Activated T-cell treated with anti-CD3 and anti-CD28 coated beads, Interleukin-2, amount 50 U/mL, for 72 hours (primary cell): ENCODE results near the gene ADAM10. TPM values are rescaled to one million over a fixed set of nuclear protein-coding genes. Genes with fewer than 3 reads are reported as not detected.
A peak's percentile ranks its signal among the peaks of the same experiment; 100 is the strongest.
"Not testable (repeated sequence)": the region's sequence is repeated elsewhere in the genome, so short reads cannot be mapped to it uniquely, and the experiment has no call there.

ENCODE experiments used
- ATAC-seq, 2 donors: fragments of 150-1000 bp; cut with Tn5 transposase; replicated peaks in 1 of 2; 2 replicates each; pipeline ENCODE4 v1.10.0; 2021; ENCODE audit warnings: moderate library complexity in 2 of 2, mild to moderate bottlenecking in 1 of 2
- DNase-seq, 2 donors: peaks; one replicate each; pipeline ENCODE4 v3.0.0; 2021 to 2022; ENCODE audit warnings: mixed read lengths in 1 of 2
- H3K27ac Mint-ChIP-seq: one replicate; pipeline ENCODE4 v1.8.0; 2022; ENCODE audit warnings: mild to moderate bottlenecking, moderate library complexity, mixed read lengths
- H3K27me3 Mint-ChIP-seq: one replicate; pipeline ENCODE4 v1.8.0; 2022; ENCODE audit warnings: low read depth, mixed read lengths
- H3K36me3 Mint-ChIP-seq, 2 donors: one replicate each; pipeline ENCODE4 v1.8.0; 2022; ENCODE audit warnings: mixed read lengths in 2 of 2, mild to moderate bottlenecking in 1 of 2; ENCODE audit not compliant: insufficient read depth in 2 of 2
- H3K4me1 Mint-ChIP-seq: one replicate; pipeline ENCODE4 v1.8.0; 2022; ENCODE audit warnings: low read depth, mixed read lengths
- H3K4me3 Mint-ChIP-seq, 2 donors: one replicate each; pipeline ENCODE4 v1.8.0; 2022; ENCODE audit warnings: mild to moderate bottlenecking in 2 of 2, mixed read lengths in 2 of 2, moderate library complexity in 2 of 2
- H3K9me3 Mint-ChIP-seq, 2 donors: one replicate each; pipeline ENCODE4 v1.8.0; 2022; ENCODE audit warnings: mixed read lengths in 2 of 2
- total RNA-seq, 2 donors: library from RNA; stranded (reverse); gene quantifications; one replicate each; pipeline ENCODE4 v1.2.3, GENCODE V29; 2022

ADAM10 gene
- total RNA-seq, 2 donors from 2014 or later: 96.5 to 108 TPM

GRCh38 chr15:58770519-58770856, 21.0 kb upstream of the ADAM10 start:
- Mint-ChIP-seq H3K27ac (peak overlapping the region; percentile 80), H3K9me3 (no peaks in the 10 kb centered on the region), H3K4me1 (peaks cover 8% of the 10 kb centered on the region), H3K36me3 (peaks cover 2 to 5% of the 10 kb centered on the region in 2 donors), H3K27me3 (no peaks in the 10 kb centered on the region), H3K4me3 (no peak overlapping the region)
- DNase-seq (peak in 1 of 2 donors; percentile 39), ATAC-seq (peak; percentile 19 to 35)

GRCh38 chr15:58768601-58769004, 19.1 kb upstream of the ADAM10 start:
- not testable (repeated sequence) for H3K4me1 Mint-ChIP-seq, H3K9me3 Mint-ChIP-seq, DNase-seq, H3K27me3 Mint-ChIP-seq, H3K36me3 Mint-ChIP-seq, H3K4me3 Mint-ChIP-seq, ATAC-seq, H3K27ac Mint-ChIP-seq

GRCh38 chr15:58766290-58766689, 16.8 kb upstream of the ADAM10 start:
- no peak overlapping the region for H3K4me3 Mint-ChIP-seq

GRCh38 chr15:58764468-58764867, 15.0 kb upstream of the ADAM10 start:
- Mint-ChIP-seq H3K27ac (no peak overlapping the region), H3K36me3 (peaks cover 4 to 6% of the 10 kb centered on the region in 2 donors), H3K27me3 (no peaks in the 10 kb centered on the region), H3K4me3 (no peak overlapping the region), H3K4me1 (peaks cover 12% of the 10 kb centered on the region), H3K9me3 (peaks cover 1 to 3% of the 10 kb centered on the region in 2 donors)
- ATAC-seq (no peak), DNase-seq (no peak)

More at GRCh38 chr15:58766290-58766689, 16.8 kb upstream of the ADAM10 start:
- DNase-seq (no peak), ATAC-seq (no peak)
- no peaks in the 10 kb centered on the region for H3K27me3 Mint-ChIP-seq
- peaks cover 6% of the 10 kb centered on the region for H3K4me1 Mint-ChIP-seq
- peaks cover 6% of the 10 kb centered on the region in 2 donors for H3K36me3 Mint-ChIP-seq
- H3K9me3 Mint-ChIP-seq: peaks cover 1 to 3% of the 10 kb centered on the region in 2 donors
- no peak overlapping the region for H3K27ac Mint-ChIP-seq

GRCh38 chr15:58762731-58763130, 13.2 kb upstream of the ADAM10 start:
- H3K36me3 Mint-ChIP-seq: peaks cover 4 to 6% of the 10 kb centered on the region in 2 donors
- ATAC-seq: no peak
- H3K27me3 Mint-ChIP-seq: no peaks in the 10 kb centered on the region
- H3K9me3 Mint-ChIP-seq: peaks cover 1 to 3% of the 10 kb centered on the region in 2 donors
- H3K4me3 Mint-ChIP-seq: no peak overlapping the region
- DNase-seq: no peak
- peaks cover 12% of the 10 kb centered on the region for H3K4me1 Mint-ChIP-seq
- no peak overlapping the region for H3K27ac Mint-ChIP-seq

GRCh38 chr15:58762285-58762684, 12.8 kb upstream of the ADAM10 start:
- H3K4me3 Mint-ChIP-seq: no peak overlapping the region
- H3K27ac Mint-ChIP-seq: no peak overlapping the region
- no peaks in the 10 kb centered on the region for H3K27me3 Mint-ChIP-seq
- DNase-seq: no peak
- ATAC-seq: peak; percentile 15 to 26
- peaks cover 12% of the 10 kb centered on the region for H3K4me1 Mint-ChIP-seq
- peaks cover 4 to 6% of the 10 kb centered on the region in 2 donors for H3K36me3 Mint-ChIP-seq
- peaks cover 1 to 3% of the 10 kb centered on the region in 2 donors for H3K9me3 Mint-ChIP-seq

- Mint-ChIP-seq H3K4me1 (peaks cover 12% of the 10 kb centered on the region), H3K36me3 (peaks cover 4 to 6% of the 10 kb centered on the region in 2 donors), H3K9me3 (peaks cover 1 to 3% of the 10 kb centered on the region in 2 donors), H3K27me3 (no peaks in the 10 kb centered on the region), H3K27ac (no peak overlapping the region), H3K4me3 (no peak overlapping the region)
- ATAC-seq (peak in 1 of 2 donors; percentile 40), DNase-seq (peak in 1 of 2 donors; percentile 19)
Observed at GRCh38 chr15:58761010-58761388, 11.5 kb upstream of the ADAM10 start.

- DNase-seq: no peak
- Mint-ChIP-seq H3K9me3 (peaks cover 1 to 3% of the 10 kb centered on the region in 2 donors), H3K4me1 (peaks cover 12% of the 10 kb centered on the region), H3K27me3 (no peaks in the 10 kb centered on the region), H3K36me3 (peaks cover 2 to 6% of the 10 kb centered on the region in 2 donors), H3K27ac (no peak overlapping the region), H3K4me3 (no peak overlapping the region)
- ATAC-seq: peak in 1 of 2 donors; percentile 7
Observed at GRCh38 chr15:58760385-58761009, 11.0 kb upstream of the ADAM10 start.

GRCh38 chr15:58758141-58758540, 8.6 kb upstream of the ADAM10 start:
- no peaks in the 10 kb centered on the region for H3K27me3 Mint-ChIP-seq
- no peak for DNase-seq
- peaks cover 18% of the 10 kb centered on the region for H3K4me1 Mint-ChIP-seq
- H3K27ac Mint-ChIP-seq: no peak overlapping the region
- no peak for ATAC-seq
- no peaks in the 10 kb centered on the region for H3K9me3 Mint-ChIP-seq
- H3K36me3 Mint-ChIP-seq: no peaks in the 10 kb centered on the region
- H3K4me3 Mint-ChIP-seq: no peak overlapping the region

GRCh38 chr15:58755956-58756355, 6.4 kb upstream of the ADAM10 start:
- no peaks in the 10 kb centered on the region for H3K36me3 Mint-ChIP-seq
- no peak overlapping the region for H3K27ac Mint-ChIP-seq
- ATAC-seq: no peak
- peaks cover 12% of the 10 kb centered on the region for H3K4me1 Mint-ChIP-seq
- no peaks in the 10 kb centered on the region for H3K9me3 Mint-ChIP-seq
- no peak for DNase-seq
- H3K4me3 Mint-ChIP-seq: no peak overlapping the region
- H3K27me3 Mint-ChIP-seq: no peaks in the 10 kb centered on the region

GRCh38 chr15:58755350-58755749, 5.8 kb upstream of the ADAM10 start:
- Mint-ChIP-seq H3K9me3 (no peaks in the 10 kb centered on the region), H3K27ac (no peak overlapping the region), H3K27me3 (no peaks in the 10 kb centered on the region), H3K36me3 (no peaks in the 10 kb centered on the region), H3K4me1 (peaks cover 11% of the 10 kb centered on the region), H3K4me3 (no peak overlapping the region)
- ATAC-seq (no peak), DNase-seq (no peak)

GRCh38 chr15:58752716-58753115, 3.2 kb upstream of the ADAM10 start:
- peaks cover 16% of the 10 kb centered on the region for H3K4me1 Mint-ChIP-seq
- H3K4me3 Mint-ChIP-seq: no peak overlapping the region
- H3K9me3 Mint-ChIP-seq: no peaks in the 10 kb centered on the region
- no peaks in the 10 kb centered on the region for H3K27me3 Mint-ChIP-seq
- no peak overlapping the region for H3K27ac Mint-ChIP-seq
- peaks cover 4 to 9% of the 10 kb centered on the region in 2 donors for H3K36me3 Mint-ChIP-seq
- DNase-seq: no peak
- ATAC-seq: no peak

- Mint-ChIP-seq H3K9me3 (no peaks in the 10 kb centered on the region), H3K27me3 (no peaks in the 10 kb centered on the region), H3K4me3 (peak overlapping the region; percentile 94 to 95), H3K27ac (peak overlapping the region; percentile 99), H3K36me3 (peaks cover 6 to 10% of the 10 kb centered on the region in 2 donors), H3K4me1 (peaks cover 39% of the 10 kb centered on the region)
- ATAC-seq: peak; percentile 42 to 45
- peak; percentile 54 to 56 for DNase-seq
Observed at GRCh38 chr15:58748852-58749531, 515 bp downstream of the ADAM10 start.
